ENCODE data around the gene CCL15. TPM values are rescaled to one million over a fixed set of nuclear protein-coding genes. Genes with fewer than 3 reads are reported as not detected.
A peak's percentile ranks its signal among the peaks of the same experiment; 100 is the strongest.

CCL15 gene
- total and polyA plus RNA-seq, 2 of the 13 experiments (the other 11 are each of a cell fraction or from before 2014, with no cell fraction given), result 29.2 to 45.9 TPM

DNA sequence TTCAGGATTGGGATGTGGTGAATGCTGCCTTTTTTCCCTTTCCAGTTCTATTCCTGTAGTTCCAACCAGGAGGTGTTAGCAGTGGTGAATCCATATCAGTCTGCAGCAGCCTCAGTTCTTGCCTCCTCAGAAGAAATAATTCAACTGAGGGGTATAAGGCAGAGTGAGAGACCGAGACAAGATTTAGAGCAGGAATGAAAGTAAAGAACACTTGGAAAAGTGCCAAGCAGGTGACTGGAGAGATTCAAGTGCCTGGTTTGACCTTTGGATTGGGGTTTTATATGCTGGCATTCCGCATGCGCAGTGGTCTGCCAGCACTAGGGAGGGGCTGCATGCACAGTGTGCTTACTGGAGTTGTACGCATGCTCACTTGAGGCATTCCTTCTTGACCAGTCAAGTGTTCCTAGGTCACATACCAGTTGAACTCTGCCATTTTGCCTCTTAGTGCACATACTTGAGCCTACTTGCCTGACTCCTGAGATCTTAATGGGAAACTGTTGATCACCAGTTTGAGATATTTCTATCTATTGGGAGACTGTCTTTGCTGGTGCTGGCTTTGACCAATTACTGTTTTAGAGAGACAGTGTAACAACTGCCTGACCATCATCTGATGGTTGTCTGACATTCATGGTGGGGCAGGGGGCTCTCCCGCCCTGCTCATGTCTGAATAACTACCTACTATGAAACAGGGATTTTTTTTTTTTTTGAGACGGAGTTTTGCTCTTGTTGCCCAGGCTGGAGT lies 680 bp upstream of the CCL15 start (continued):
- TF ChIP-seq ELF1 (CRISPR knock-in tag; IDR thresholded peaks at IDR 0.05) (peak; percentile 8), SRY (CRISPR knock-in tag; IDR thresholded peaks at IDR 0.05) (no peak), ZNF605 (CRISPR knock-in tag; IDR thresholded peaks at IDR 0.05) (peak; percentile 55; the same call in 1 of the 2 replicates), HOXA3 (CRISPR knock-in tag; IDR thresholded peaks at IDR 0.05) (peak; percentile 14; the same call in 1 of the 2 replicates), PATZ1 (CRISPR knock-in tag; IDR thresholded peaks at IDR 0.05) (0 out of 2 replicates have a peak, but pooled peaks have one; percentile 39), MBNL3 (CRISPR knock-in tag; conservative IDR thresholded peaks at IDR 0.05) (no peak), RFXAP (CRISPR knock-in tag; IDR thresholded peaks at IDR 0.05; ENCODE audit: borderline replicate concordance) (no peak), ZNF766 (CRISPR knock-in tag; IDR thresholded peaks at IDR 0.05; ENCODE audit: borderline replicate concordance) (no peak), SRSF1 (optimal IDR thresholded peaks at IDR 0.05; ENCODE audit: low read depth, low read length) (no peak), MXI1 (IDR thresholded peaks at IDR 0.05; ENCODE audit: borderline replicate concordance, low read depth, low read length) (no peak; the same call in 2 of the 3 replicates), ZNF775 (CRISPR knock-in tag; IDR thresholded peaks at IDR 0.05; ENCODE audit: borderline replicate concordance) (no peak), ZBTB37 (CRISPR knock-in tag; IDR thresholded peaks at IDR 0.05) (no peak), TEAD3 (CRISPR knock-in tag; optimal IDR thresholded peaks at IDR 0.05; ENCODE audit: borderline replicate concordance) (peak; percentile 95), ELF3 (CRISPR knock-in tag; IDR thresholded peaks at IDR 0.05) (0 out of 2 replicates have a peak, but pooled peaks have one; percentile 26), SMYD3 (CRISPR knock-in tag; IDR thresholded peaks at IDR 0.05) (0 out of 2 replicates have a peak, but pooled peaks have one; percentile 24), MIER3 (CRISPR knock-in tag; IDR thresholded peaks at IDR 0.05; ENCODE audit: borderline replicate concordance) (peak; percentile 70; the same call in 1 of the 2 replicates), ZNF383 (CRISPR knock-in tag; IDR thresholded peaks at IDR 0.05; ENCODE audit: borderline replicate concordance) (no peak; the same call in 1 of the 2 replicates), NR2F1 (CRISPR knock-in tag; IDR thresholded peaks at IDR 0.05) (peak; percentile 43 to 45; a peak in 1 of 4 replicates), ZNF569 (CRISPR knock-in tag; IDR thresholded peaks at IDR 0.05; ENCODE audit: borderline replicate concordance) (no peak)
- TF ChIP-seq, protein P1, sequence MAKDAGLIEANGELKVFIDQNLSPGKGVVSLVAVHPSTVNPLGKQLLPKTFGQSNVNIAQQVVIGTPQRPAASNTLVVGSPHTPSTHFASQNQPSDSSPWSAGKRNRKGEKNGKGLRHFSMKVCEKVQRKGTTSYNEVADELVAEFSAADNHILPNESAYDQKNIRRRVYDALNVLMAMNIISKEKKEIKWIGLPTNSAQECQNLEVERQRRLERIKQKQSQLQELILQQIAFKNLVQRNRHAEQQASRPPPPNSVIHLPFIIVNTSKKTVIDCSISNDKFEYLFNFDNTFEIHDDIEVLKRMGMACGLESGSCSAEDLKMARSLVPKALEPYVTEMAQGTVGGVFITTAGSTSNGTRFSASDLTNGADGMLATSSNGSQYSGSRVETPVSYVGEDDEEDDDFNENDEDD (CRISPR knock-in tag; IDR thresholded peaks at IDR 0.05; ENCODE audit: borderline replicate concordance), result no peak
- TF ChIP-seq, protein P2, sequence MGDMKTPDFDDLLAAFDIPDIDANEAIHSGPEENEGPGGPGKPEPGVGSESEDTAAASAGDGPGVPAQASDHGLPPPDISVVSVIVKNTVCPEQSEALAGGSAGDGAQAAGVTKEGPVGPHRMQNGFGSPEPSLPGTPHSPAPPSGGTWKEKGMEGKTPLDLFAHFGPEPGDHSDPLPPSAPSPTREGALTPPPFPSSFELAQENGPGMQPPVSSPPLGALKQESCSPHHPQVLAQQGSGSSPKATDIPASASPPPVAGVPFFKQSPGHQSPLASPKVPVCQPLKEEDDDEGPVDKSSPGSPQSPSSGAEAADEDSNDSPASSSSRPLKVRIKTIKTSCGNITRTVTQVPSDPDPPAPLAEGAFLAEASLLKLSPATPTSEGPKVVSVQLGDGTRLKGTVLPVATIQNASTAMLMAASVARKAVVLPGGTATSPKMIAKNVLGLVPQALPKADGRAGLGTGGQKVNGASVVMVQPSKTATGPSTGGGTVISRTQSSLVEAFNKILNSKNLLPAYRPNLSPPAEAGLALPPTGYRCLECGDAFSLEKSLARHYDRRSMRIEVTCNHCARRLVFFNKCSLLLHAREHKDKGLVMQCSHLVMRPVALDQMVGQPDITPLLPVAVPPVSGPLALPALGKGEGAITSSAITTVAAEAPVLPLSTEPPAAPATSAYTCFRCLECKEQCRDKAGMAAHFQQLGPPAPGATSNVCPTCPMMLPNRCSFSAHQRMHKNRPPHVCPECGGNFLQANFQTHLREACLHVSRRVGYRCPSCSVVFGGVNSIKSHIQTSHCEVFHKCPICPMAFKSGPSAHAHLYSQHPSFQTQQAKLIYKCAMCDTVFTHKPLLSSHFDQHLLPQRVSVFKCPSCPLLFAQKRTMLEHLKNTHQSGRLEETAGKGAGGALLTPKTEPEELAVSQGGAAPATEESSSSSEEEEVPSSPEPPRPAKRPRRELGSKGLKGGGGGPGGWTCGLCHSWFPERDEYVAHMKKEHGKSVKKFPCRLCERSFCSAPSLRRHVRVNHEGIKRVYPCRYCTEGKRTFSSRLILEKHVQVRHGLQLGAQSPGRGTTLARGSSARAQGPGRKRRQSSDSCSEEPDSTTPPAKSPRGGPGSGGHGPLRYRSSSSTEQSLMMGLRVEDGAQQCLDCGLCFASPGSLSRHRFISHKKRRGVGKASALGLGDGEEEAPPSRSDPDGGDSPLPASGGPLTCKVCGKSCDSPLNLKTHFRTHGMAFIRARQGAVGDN (CRISPR knock-in tag; IDR thresholded peaks at IDR 0.05), result no peak
